Activated CD8-positive, alpha-beta memory T cell treated with anti-CD3 and anti-CD28 coated beads, Interleukin-2, amount 10 ng/mL, durations not matched to agents 7 days and 5 days (primary cell): Measurements from ENCODE around the gene PLCH1. TPM values are rescaled to one million over a fixed set of nuclear protein-coding genes. Genes with fewer than 3 reads are reported as not detected.

Experiments used
- ATAC-seq: fragments of 150-1000 bp; cut with Tn5 transposase; one replicate; pipeline ENCODE4 v1.10.0; 2021; ENCODE audit warnings: moderate library complexity
- CTCF ChIA-PET: fragments of 350-600 bp; sonication (Branson Sonifier 250); formaldehyde crosslinking; loops from one replicate; lab custom pipeline; 2021; ENCODE audit warnings: antibody characterized with exemption; lab: Charles Lee
- DNase-seq: peaks from one replicate; pipeline ENCODE4 v3.0.0-alpha.2; 2020
- H3K27ac Mint-ChIP-seq: one replicate; pipeline ENCODE4 v1.8.0; 2021; ENCODE audit warnings: mild to moderate bottlenecking, mixed read lengths
- H3K27me3 Mint-ChIP-seq: one replicate; pipeline ENCODE4 v1.8.0; 2021; ENCODE audit warnings: mixed read lengths
- H3K36me3 Mint-ChIP-seq: one replicate; pipeline ENCODE4 v1.8.0; 2021; ENCODE audit warnings: mild to moderate bottlenecking, mixed read lengths
- H3K4me1 Mint-ChIP-seq: one replicate; pipeline ENCODE4 v1.8.0; 2021; ENCODE audit warnings: mixed read lengths
- H3K4me3 Mint-ChIP-seq: one replicate; pipeline ENCODE4 v1.8.0; 2021; ENCODE audit warnings: mild to moderate bottlenecking, moderate library complexity, mixed read lengths
- H3K9me3 Mint-ChIP-seq: one replicate; pipeline ENCODE4 v1.8.0; 2022; ENCODE audit warnings: low read depth, mixed read lengths
- total RNA-seq, 2 experiments: library from RNA; stranded (reverse); gene quantifications; one replicate each; pipeline ENCODE4 v1.2.3, GENCODE V29; 2021

Gene PLCH1
- total RNA-seq, 2 experiments from 2014 or later: 0.26 to 0.58 TPM

DNA sequence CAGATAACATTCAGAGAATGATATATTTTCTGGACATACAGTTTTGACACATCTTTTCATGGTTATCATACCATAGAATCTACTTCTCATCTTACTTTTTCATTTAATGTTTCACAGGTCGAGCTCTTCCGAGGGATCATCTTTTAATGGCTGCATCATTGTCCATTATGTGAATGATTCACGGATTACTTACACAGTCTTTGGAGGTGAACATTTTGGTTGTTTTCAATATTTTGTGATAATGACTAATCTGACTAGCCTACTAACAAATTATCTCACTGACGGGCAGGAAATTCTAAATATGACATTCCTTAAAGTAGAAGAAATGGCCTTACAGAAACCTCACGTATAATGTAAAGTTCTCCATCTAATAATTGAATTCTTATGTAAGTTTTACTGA lies 242.2 kb downstream of the PLCH1 start:
- Mint-ChIP-seq H3K36me3 (no peaks in the 10 kb centered on the region), H3K4me1 (no peaks in the 10 kb centered on the region), H3K27ac (no peak overlapping the region), H3K4me3 (no peak overlapping the region), H3K9me3 (no peaks in the 10 kb centered on the region), H3K27me3 (no peaks in the 10 kb centered on the region)
- ATAC-seq: no peak
- CTCF ChIA-PET: interaction anchor here (1.4 kb wide), 1 partner anchor 13 kb away, joined by 3 read pairs; no protein-coding TSS in a partner anchor
- DNase-seq: no peak

- H3K27ac Mint-ChIP-seq: no peak overlapping the region
- no peaks in the 10 kb centered on the region for H3K4me1 Mint-ChIP-seq
- H3K27me3 Mint-ChIP-seq: no peaks in the 10 kb centered on the region
- CTCF ChIA-PET: no interaction called here
- H3K4me3 Mint-ChIP-seq: no peak overlapping the region
- no peak for DNase-seq
- no peaks in the 10 kb centered on the region for H3K9me3 Mint-ChIP-seq
- no peaks in the 10 kb centered on the region for H3K36me3 Mint-ChIP-seq
- no peak for ATAC-seq
Observed at GRCh38 chr3:155500194-155500818, 244.6 kb downstream of the PLCH1 start.

DNA sequence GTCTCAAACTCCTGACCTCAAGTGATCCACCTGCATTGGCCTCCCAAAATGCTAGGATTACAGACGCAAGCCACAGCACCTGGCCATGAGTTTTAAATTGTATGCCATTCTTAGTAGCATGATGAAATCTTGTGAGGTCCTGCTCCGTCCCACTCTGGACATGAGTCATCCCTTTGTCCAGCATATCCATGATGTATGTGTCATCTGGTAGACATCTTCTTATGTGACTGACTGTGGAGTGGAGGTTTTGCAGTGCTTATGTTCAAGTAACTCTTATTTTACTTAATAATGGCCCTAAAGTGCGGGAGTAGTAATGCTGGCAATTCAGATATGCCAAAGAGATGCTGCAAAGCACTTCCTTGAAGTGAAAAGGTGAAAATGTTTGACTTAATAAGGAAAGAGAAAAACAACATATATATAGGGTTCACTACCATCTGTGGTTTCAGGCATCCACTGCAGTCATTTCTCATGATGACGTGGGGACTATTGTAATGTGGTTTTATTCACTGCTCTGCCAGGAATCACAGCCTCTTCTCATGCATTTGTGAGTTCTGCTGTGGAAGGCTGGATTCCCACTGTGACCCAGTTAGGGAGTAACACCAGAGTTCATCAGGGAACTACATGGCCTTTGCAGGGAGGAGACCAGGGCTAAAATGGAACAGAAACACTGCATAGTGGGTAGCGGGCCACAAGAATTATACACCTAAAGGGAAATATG lies 246.8 kb downstream of the PLCH1 start:
- DNase-seq: no peak

GRCh38 chr3:155496206-155496605 lies 248.7 kb downstream of the PLCH1 start:
- ATAC-seq (no peak), DNase-seq (no peak)
- Mint-ChIP-seq H3K27me3 (no peaks in the 10 kb centered on the region), H3K4me3 (no peak overlapping the region), H3K27ac (no peak overlapping the region), H3K36me3 (no peaks in the 10 kb centered on the region), H3K9me3 (no peaks in the 10 kb centered on the region), H3K4me1 (peaks cover 5% of the 10 kb centered on the region)
- CTCF ChIA-PET: no interaction called here

More for the DNA sequence above, 246.8 kb downstream of the PLCH1 start:
- ATAC-seq: no peak
- Mint-ChIP-seq H3K27ac (no peak overlapping the region), H3K9me3 (no peaks in the 10 kb centered on the region), H3K36me3 (no peaks in the 10 kb centered on the region), H3K27me3 (no peaks in the 10 kb centered on the region), H3K4me1 (peaks cover 5% of the 10 kb centered on the region), H3K4me3 (no peak overlapping the region)
- CTCF ChIA-PET: no interaction called here

DNA sequence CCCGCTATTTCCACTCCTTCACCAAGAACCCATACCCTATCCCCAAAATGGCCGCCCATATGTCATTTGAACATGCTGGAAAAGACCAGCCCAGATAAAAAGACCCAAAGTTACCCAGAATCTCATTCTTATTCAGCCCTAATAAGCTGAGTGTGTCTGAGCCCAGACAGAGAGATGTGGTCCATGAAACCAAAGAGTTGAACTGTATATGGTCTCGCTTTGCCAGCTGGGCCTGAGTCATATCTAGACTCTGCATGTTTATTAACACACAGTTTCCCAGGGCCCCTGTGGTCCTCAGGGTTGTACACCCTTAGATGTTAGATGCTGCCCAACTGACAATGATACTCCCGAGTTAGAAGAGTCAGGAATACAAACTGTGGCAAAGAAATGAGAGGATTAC lies 249.5 kb downstream of the PLCH1 start:
- Mint-ChIP-seq H3K27me3 (no peaks in the 10 kb centered on the region), H3K27ac (no peak overlapping the region), H3K4me1 (peaks cover 5% of the 10 kb centered on the region), H3K9me3 (no peaks in the 10 kb centered on the region), H3K36me3 (no peaks in the 10 kb centered on the region), H3K4me3 (no peak overlapping the region)
- CTCF ChIA-PET: no interaction called here
- no peak for DNase-seq
- no peak for ATAC-seq

DNA sequence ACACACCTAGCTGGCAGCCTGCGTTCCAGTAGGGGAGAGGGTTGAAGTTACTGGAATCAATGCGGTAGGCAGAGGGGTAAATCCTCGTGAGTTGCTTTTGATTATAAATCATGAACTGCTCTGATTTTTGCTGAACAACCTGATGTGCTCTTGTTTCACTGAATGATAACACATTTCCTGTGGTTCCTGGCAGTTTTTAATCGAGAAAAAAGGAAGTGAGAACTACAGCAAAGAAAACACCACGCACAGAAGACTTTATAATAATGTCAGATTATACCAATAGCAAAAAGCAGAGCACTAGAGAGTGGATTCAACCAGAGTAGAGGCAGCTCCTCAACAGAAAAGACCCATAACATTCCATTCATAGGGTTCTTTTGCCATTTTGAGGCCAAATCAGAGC lies 250.5 kb downstream of the PLCH1 start:
- CTCF ChIA-PET: no interaction called here
- Mint-ChIP-seq H3K4me1 (peaks cover 5% of the 10 kb centered on the region), H3K27ac (no peak overlapping the region), H3K4me3 (no peak overlapping the region), H3K36me3 (no peaks in the 10 kb centered on the region), H3K27me3 (no peaks in the 10 kb centered on the region), H3K9me3 (no peaks in the 10 kb centered on the region)
- DNase-seq (no peak), ATAC-seq (no peak)

GRCh38 chr3:155492841-155493240 lies 252.0 kb downstream of the PLCH1 start:
- Mint-ChIP-seq H3K4me3 (no peak overlapping the region), H3K9me3 (no peaks in the 10 kb centered on the region), H3K4me1 (peaks cover 5% of the 10 kb centered on the region), H3K27ac (no peak overlapping the region), H3K27me3 (no peaks in the 10 kb centered on the region), H3K36me3 (no peaks in the 10 kb centered on the region)
- no peak for DNase-seq
- CTCF ChIA-PET: no interaction called here
- no peak for ATAC-seq

DNA sequence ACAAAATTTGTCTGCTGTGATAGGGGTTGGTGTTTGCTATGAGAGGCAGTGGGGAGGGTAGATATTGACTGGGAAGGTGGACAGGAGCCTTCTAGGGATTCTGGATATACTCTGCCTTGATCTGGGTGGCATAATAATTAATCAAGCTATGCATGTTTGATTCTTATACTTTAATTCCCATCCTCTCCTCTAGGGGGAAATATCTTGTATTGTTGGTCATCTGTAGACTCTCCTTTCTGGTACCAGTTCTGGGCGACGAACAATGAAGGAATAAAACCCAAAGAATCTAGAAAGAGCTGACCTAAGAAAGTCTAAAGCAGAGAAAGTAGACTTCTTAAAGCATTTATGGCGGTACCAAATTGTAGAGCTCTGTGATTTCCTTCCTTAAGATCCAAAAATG lies 253.2 kb downstream of the PLCH1 start:
- CTCF ChIA-PET: interaction anchor here (0.6 kb wide), 1 partner anchor 371 kb away, joined by 3 read pairs; no protein-coding TSS in a partner anchor
- Mint-ChIP-seq H3K4me1 (peaks cover 5% of the 10 kb centered on the region), H3K36me3 (no peaks in the 10 kb centered on the region), H3K4me3 (no peak overlapping the region), H3K27me3 (no peaks in the 10 kb centered on the region), H3K9me3 (no peaks in the 10 kb centered on the region), H3K27ac (no peak overlapping the region)
- DNase-seq (no peak), ATAC-seq (no peak)

DNA sequence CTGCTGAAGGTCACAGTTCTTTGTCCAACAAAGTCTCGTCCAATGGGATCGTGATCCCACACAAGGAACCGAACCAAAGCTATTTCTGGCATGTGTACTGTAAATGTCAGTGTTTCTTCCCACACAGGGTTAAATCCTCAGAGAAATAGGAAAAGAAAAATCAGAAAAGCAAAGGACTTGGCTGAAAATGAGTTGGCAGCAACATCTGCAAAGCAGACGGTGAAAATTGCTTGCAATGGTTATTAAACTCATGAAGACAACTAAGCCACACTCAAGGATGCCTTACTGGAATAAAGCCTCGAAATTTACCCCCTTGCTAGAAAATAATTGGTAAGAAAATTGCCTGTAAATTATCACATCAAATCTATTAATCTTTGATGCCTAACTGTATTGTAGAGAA lies 256.2 kb downstream of the PLCH1 start:
- ATAC-seq: no peak
- Mint-ChIP-seq H3K4me1 (no peaks in the 10 kb centered on the region), H3K36me3 (no peaks in the 10 kb centered on the region), H3K9me3 (no peaks in the 10 kb centered on the region), H3K4me3 (no peak overlapping the region), H3K27me3 (peaks cover 2% of the 10 kb centered on the region), H3K27ac (no peak overlapping the region)
- CTCF ChIA-PET: no interaction called here
- DNase-seq: no peak

- H3K4me1 Mint-ChIP-seq: no peaks in the 10 kb centered on the region
- CTCF ChIA-PET: interaction anchor here (0.8 kb wide), 1 partner anchor 18 kb away, joined by 3 read pairs; no protein-coding TSS in a partner anchor
- ATAC-seq (no peak), DNase-seq (no peak)
- H3K9me3 Mint-ChIP-seq: no peaks in the 10 kb centered on the region
- H3K27ac Mint-ChIP-seq: no peak overlapping the region
- H3K4me3 Mint-ChIP-seq: no peak overlapping the region
- H3K27me3 Mint-ChIP-seq: peaks cover 2% of the 10 kb centered on the region
- H3K36me3 Mint-ChIP-seq: no peaks in the 10 kb centered on the region
Observed at GRCh38 chr3:155485897-155486296, 259.0 kb downstream of the PLCH1 start.

DNA sequence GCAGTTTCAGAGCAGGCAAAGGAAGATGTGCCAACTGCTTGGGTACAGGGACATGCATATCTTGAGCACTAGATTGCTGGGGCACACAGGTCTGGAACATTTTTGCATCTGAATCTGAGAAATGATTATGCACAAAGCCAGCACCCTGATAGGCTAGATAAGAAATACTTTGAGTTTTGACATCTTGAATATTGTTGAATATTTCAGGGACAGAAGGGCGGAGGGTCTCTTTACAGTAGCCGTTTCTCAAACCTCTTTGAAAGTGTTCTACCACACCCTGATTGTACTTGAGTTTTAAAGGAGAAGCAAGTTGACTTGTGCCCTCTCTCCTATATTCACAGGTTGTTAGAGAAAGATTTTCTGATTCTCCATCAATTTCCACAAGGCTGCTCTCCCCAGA lies 263.3 kb downstream of the PLCH1 start:
- CTCF ChIA-PET: no interaction called here
- no peak overlapping the region for H3K4me3 Mint-ChIP-seq
- H3K36me3 Mint-ChIP-seq: no peaks in the 10 kb centered on the region
- no peaks in the 10 kb centered on the region for H3K4me1 Mint-ChIP-seq
- no peak for ATAC-seq
- H3K27me3 Mint-ChIP-seq: peaks cover 2% of the 10 kb centered on the region
- H3K27ac Mint-ChIP-seq: no peak overlapping the region
- DNase-seq: no peak
- H3K9me3 Mint-ChIP-seq: no peaks in the 10 kb centered on the region

- CTCF ChIA-PET: no interaction called here
Observed at GRCh38 chr3:155481089-155481488, 263.8 kb downstream of the PLCH1 start.

GRCh38 chr3:155465664-155466063 lies 279.2 kb downstream of the PLCH1 start:
- Mint-ChIP-seq H3K4me1 (no peaks in the 10 kb centered on the region), H3K36me3 (no peaks in the 10 kb centered on the region), H3K4me3 (no peak overlapping the region), H3K27ac (no peak overlapping the region), H3K27me3 (no peaks in the 10 kb centered on the region), H3K9me3 (peaks cover 8% of the 10 kb centered on the region)
- ATAC-seq (no peak), DNase-seq (no peak)
- CTCF ChIA-PET: no interaction called here

More at GRCh38 chr3:155481089-155481488, 263.8 kb downstream of the PLCH1 start:
- no peaks in the 10 kb centered on the region for H3K4me1 Mint-ChIP-seq
- H3K36me3 Mint-ChIP-seq: no peaks in the 10 kb centered on the region
- H3K9me3 Mint-ChIP-seq: no peaks in the 10 kb centered on the region
- H3K4me3 Mint-ChIP-seq: no peak overlapping the region
- no peak for DNase-seq
- no peak overlapping the region for H3K27ac Mint-ChIP-seq
- H3K27me3 Mint-ChIP-seq: peaks cover 2% of the 10 kb centered on the region
- ATAC-seq: no peak

DNA sequence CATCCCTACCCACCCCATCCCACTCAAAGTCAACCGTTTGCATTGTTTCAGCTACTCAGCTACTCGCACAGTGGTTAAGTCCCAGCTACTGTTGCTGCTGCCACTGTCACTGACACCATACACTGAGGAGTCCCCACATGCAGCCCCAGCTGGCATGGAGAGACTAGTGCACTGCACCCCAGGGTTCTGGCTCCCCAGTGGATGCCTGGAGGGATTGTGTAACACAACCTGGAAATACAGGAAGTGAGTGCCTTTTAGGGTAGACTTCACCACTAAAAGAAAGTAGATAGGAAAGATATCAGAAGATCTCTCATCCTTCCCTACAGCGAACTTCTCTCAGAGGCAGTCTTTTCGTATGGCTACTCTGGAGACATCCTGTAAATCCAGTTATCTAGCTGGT lies 282.2 kb downstream of the PLCH1 start:
- ATAC-seq (no peak), DNase-seq (no peak)
- CTCF ChIA-PET: no interaction called here
- H3K36me3 Mint-ChIP-seq: no peaks in the 10 kb centered on the region
- H3K27ac Mint-ChIP-seq: no peak overlapping the region
- H3K9me3 Mint-ChIP-seq: no peaks in the 10 kb centered on the region
- no peaks in the 10 kb centered on the region for H3K4me1 Mint-ChIP-seq
- H3K4me3 Mint-ChIP-seq: no peak overlapping the region
- no peaks in the 10 kb centered on the region for H3K27me3 Mint-ChIP-seq
